HEK293 (cell line): ENCODE data around the gene CDH26.

ENCODE experiments used
- AEBP2 ChIP-seq: fragments of 450-650 bp; formaldehyde crosslinking; IDR thresholded peaks from 2 replicates; pipeline ENCODE4 v1.5.1; 2016; ENCODE audit warnings: missing biosample characterization, missing genetic modification characterization, borderline replicate concordance
- CTCF ChIP-seq: fragments of 450-650 bp; formaldehyde crosslinking; IDR thresholded peaks from 2 replicates; pipeline ENCODE4 v1.5.1; 2016; ENCODE audit warnings: missing biosample characterization, missing genetic modification characterization
- KLF1 ChIP-seq: fragments of 450-650 bp; formaldehyde crosslinking; IDR thresholded peaks from 2 replicates; pipeline ENCODE4 v1.5.1; 2016; ENCODE audit warnings: missing biosample characterization, missing genetic modification characterization
- ZBTB11 ChIP-seq: fragments of 450-650 bp; formaldehyde crosslinking; conservative IDR thresholded peaks from 2 replicates; pipeline ENCODE4 v1.5.1; 2016; ENCODE audit warnings: low read depth, missing biosample characterization, missing genetic modification characterization
- ZBTB20 ChIP-seq: fragments of 450-650 bp; formaldehyde crosslinking; IDR thresholded peaks from 2 replicates; pipeline ENCODE4 v1.5.1; 2016; ENCODE audit warnings: missing biosample characterization, missing genetic modification characterization
- ZBTB7A ChIP-seq: fragments of 450-650 bp; formaldehyde crosslinking; IDR thresholded peaks from 2 replicates; pipeline ENCODE4 v1.5.1; 2016; ENCODE audit warnings: low read depth, missing biosample characterization, missing genetic modification characterization
- ZFP69B ChIP-seq: fragments of 450-650 bp; formaldehyde crosslinking; IDR thresholded peaks from 2 replicates; pipeline ENCODE4 v1.5.1; 2016; ENCODE audit warnings: missing biosample characterization, missing genetic modification characterization
- ZNF19 ChIP-seq: fragments of 450-650 bp; formaldehyde crosslinking; IDR thresholded peaks from 2 replicates; pipeline ENCODE4; 2016; ENCODE audit warnings: missing biosample characterization, missing genetic modification characterization, low read depth
- ZNF530 ChIP-seq: fragments of 450-650 bp; formaldehyde crosslinking; IDR thresholded peaks from 2 replicates; pipeline ENCODE4 v1.5.1; 2016; ENCODE audit warnings: low read depth, missing biosample characterization, missing genetic modification characterization
- ZNF792 ChIP-seq: fragments of 450-650 bp; formaldehyde crosslinking; IDR thresholded peaks from 2 replicates; pipeline ENCODE4 v1.5.1; 2016; ENCODE audit warnings: missing biosample characterization, missing genetic modification characterization
- TF ChIP-seq, protein P1 (sequence below): sonication (generic); formaldehyde crosslinking; IDR thresholded peaks from 2 replicates; pipeline ENCODE4 v1.8.1; 2022; ENCODE audit warnings: mild to moderate bottlenecking, moderate library complexity, missing genetic modification reagents
- TF ChIP-seq, protein P2 (sequence below): fragments of 450-650 bp; formaldehyde crosslinking; IDR thresholded peaks from 2 replicates; pipeline ENCODE4 v1.5.1; 2016; ENCODE audit warnings: missing biosample characterization, missing genetic modification characterization
- TF ChIP-seq, protein P3 (sequence below): fragments of 450-650 bp; formaldehyde crosslinking; optimal IDR thresholded peaks from 2 replicates; pipeline ENCODE3; 2016; ENCODE audit warnings: missing biosample characterization, mild to moderate bottlenecking, missing genetic modification characterization
- TF ChIP-seq, protein P4 (sequence below): fragments of 450-650 bp; formaldehyde crosslinking; IDR thresholded peaks from 2 replicates; pipeline ENCODE4 v1.5.1; 2017; ENCODE audit warnings: missing biosample characterization, missing genetic modification characterization

DNA sequence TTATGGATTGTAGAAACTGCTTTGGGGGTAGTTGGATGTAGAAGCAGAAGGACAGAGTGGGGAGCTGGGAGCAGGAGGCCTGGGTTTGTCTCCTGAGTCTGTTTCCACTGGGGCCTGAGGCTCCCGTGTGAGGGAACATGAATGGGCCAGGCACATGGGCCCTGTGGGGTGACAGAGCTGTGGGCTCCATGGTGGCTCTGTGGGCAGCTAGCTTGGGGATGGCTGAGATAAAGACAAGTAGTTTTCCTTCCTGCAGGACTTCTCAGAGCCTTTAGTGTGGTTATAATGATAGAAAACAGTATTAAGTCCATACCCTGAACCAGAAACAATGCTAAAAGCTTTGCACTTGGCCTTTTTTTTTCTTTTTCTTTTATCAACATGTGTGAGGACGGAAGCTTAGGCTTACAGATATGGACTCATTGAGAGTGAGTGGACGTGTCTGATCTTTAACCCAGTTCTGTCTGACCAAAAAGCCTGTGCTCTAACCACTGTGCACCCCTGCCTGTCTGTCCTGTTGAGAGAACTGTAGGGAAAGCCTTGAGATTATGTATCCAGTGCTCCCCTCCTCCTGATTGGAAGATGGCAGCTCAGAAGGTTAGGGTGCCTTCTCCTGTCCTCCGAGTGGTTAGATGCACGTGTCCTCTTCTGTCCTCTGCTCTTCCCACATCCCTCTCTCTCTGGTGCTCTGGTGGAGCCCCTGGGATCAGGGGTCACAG, 98.3 kb downstream of the CDH26 start:
- TF ChIP-seq, protein P1, sequence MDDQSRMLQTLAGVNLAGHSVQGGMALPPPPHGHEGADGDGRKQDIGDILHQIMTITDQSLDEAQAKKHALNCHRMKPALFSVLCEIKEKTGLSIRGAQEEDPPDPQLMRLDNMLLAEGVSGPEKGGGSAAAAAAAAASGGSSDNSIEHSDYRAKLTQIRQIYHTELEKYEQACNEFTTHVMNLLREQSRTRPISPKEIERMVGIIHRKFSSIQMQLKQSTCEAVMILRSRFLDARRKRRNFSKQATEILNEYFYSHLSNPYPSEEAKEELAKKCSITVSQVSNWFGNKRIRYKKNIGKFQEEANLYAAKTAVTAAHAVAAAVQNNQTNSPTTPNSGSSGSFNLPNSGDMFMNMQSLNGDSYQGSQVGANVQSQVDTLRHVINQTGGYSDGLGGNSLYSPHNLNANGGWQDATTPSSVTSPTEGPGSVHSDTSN (CRISPR knock-in tag) = no peak
- no peak for TF ChIP-seq ZNF792
- TF ChIP-seq, protein P2, sequence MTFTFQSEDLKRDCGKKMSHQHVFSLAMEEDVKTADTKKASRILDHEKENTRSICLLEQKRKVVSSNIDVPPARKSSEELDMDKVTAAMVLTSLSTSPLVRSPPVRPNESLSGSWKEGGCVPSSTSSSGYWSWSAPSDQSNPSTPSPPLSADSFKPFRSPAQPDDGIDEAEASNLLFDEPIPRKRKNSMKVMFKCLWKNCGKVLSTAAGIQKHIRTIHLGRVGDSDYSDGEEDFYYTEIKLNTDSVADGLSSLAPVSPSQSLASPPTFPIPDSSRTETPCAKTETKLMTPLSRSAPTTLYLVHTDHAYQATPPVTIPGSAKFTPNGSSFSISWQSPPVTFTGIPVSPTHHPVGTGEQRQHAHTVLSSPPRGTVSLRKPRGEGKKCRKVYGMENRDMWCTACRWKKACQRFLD (tag by site-specific recombination) = no peak
- TF ChIP-seq KLF1 (tag by site-specific recombination) = no peak
- TF ChIP-seq, protein P3, sequence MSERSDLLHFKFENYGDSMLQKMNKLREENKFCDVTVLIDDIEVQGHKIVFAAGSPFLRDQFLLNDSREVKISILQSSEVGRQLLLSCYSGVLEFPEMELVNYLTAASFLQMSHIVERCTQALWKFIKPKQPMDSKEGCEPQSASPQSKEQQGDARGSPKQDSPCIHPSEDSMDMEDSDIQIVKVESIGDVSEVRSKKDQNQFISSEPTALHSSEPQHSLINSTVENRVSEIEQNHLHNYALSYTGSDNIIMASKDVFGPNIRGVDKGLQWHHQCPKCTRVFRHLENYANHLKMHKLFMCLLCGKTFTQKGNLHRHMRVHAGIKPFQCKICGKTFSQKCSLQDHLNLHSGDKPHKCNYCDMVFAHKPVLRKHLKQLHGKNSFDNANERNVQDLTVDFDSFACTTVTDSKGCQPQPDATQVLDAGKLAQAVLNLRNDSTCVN (tag by site-specific recombination) = no peak
- TF ChIP-seq ZNF530 (tag by site-specific recombination) = no peak
- no peak for TF ChIP-seq CTCF
- no peak for TF ChIP-seq ZFP69B (tag by site-specific recombination)
- TF ChIP-seq, protein P4, sequence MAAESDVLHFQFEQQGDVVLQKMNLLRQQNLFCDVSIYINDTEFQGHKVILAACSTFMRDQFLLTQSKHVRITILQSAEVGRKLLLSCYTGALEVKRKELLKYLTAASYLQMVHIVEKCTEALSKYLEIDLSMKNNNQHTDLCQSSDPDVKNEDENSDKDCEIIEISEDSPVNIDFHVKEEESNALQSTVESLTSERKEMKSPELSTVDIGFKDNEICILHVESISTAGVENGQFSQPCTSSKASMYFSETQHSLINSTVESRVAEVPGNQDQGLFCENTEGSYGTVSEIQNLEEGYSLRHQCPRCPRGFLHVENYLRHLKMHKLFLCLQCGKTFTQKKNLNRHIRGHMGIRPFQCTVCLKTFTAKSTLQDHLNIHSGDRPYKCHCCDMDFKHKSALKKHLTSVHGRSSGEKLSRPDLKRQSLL (tag by site-specific recombination) = no peak
- TF ChIP-seq ZBTB11 (tag by site-specific recombination) = no peak
- no peak for TF ChIP-seq ZBTB7A (tag by site-specific recombination)
- no peak for TF ChIP-seq ZBTB20 (tag by site-specific recombination)
- TF ChIP-seq AEBP2 (tag by site-specific recombination) = no peak
- no peak for TF ChIP-seq ZNF19 (tag by site-specific recombination)
